ENCODE results near the gene MALT1.
"Not testable (repeated sequence)": the region's sequence is repeated elsewhere in the genome, so short reads cannot be mapped to it uniquely, and the experiment has no call there.

Gene MALT1

GRCh38 chr18:58671111-58671631 lies at the start of gene MALT1:
Gene MALT1 (plus strand): TSS chr18:58671465. CDS start chr18:58671644, 179 bp downstream.
- peak; percentile 95 for DNase-seq (ENCODE audit: low read depth)

GRCh38 chr18:58624011-58624410 lies 47.3 kb upstream of the MALT1 start:
- no peak for DNase-seq (ENCODE audit: low read depth)

GRCh38 chr18:58625839-58626238 lies 45.4 kb upstream of the MALT1 start:
- no peak for DNase-seq (ENCODE audit: low read depth)

- no peak for DNase-seq (ENCODE audit: low read depth)
Observed at GRCh38 chr18:58630071-58630470, 41.2 kb upstream of the MALT1 start.

GRCh38 chr18:58631301-58631700 lies 40.0 kb upstream of the MALT1 start:
- no peak for DNase-seq (ENCODE audit: low read depth)

GRCh38 chr18:58632552-58632951 lies 38.7 kb upstream of the MALT1 start:
- DNase-seq (ENCODE audit: low read depth): no peak

- no peak for DNase-seq (ENCODE audit: low read depth)
Observed at GRCh38 chr18:58633874-58634273, 37.4 kb upstream of the MALT1 start.

- no peak for DNase-seq (ENCODE audit: low read depth)
Observed at GRCh38 chr18:58635891-58636290, 35.4 kb upstream of the MALT1 start.

- DNase-seq (ENCODE audit: low read depth): no peak
Observed at GRCh38 chr18:58637197-58637596, 34.1 kb upstream of the MALT1 start.

GRCh38 chr18:58637946-58638345 lies 33.3 kb upstream of the MALT1 start:
- no peak for DNase-seq (ENCODE audit: low read depth)

- no peak for DNase-seq (ENCODE audit: low read depth)
Observed at GRCh38 chr18:58638441-58638840, 32.8 kb upstream of the MALT1 start.

- no peak for DNase-seq (ENCODE audit: low read depth)
Observed at GRCh38 chr18:58639237-58639636, 32.0 kb upstream of the MALT1 start.

GRCh38 chr18:58639751-58640427 lies 31.4 kb upstream of the MALT1 start:
- no peak for DNase-seq (ENCODE audit: low read depth)

- no peak for DNase-seq (ENCODE audit: low read depth)
Observed at GRCh38 chr18:58640428-58640805, 30.8 kb upstream of the MALT1 start.

GRCh38 chr18:58640891-58641610 lies 30.2 kb upstream of the MALT1 start:
- no peak for DNase-seq (ENCODE audit: low read depth)

GRCh38 chr18:58643557-58643956 lies 27.7 kb upstream of the MALT1 start:
- DNase-seq (ENCODE audit: low read depth): not testable (repeated sequence)

- DNase-seq (ENCODE audit: low read depth): no peak
Observed at GRCh38 chr18:58645398-58645797, 25.9 kb upstream of the MALT1 start.

- DNase-seq (ENCODE audit: low read depth): no peak
Observed at GRCh38 chr18:58646334-58646862, 24.9 kb upstream of the MALT1 start.

GRCh38 chr18:58649966-58650816 lies 21.1 kb upstream of the MALT1 start:
- DNase-seq (ENCODE audit: low read depth): no peak

GRCh38 chr18:58650830-58651229 lies 20.4 kb upstream of the MALT1 start:
- DNase-seq (ENCODE audit: low read depth): not testable (repeated sequence)

GRCh38 chr18:58653144-58653722 lies 18.0 kb upstream of the MALT1 start:
- not testable (repeated sequence) for DNase-seq (ENCODE audit: low read depth)
